Body of pancreas (tissue), 4 donors: Measurements from ENCODE around the gene SOX6.

Experiments
- POLR2A ChIP-seq, 3 donors: fragments of 450-650 bp; IDR thresholded peaks; one replicate each; pipeline ENCODE4 v1.6.1; 2016; ENCODE audit warnings: antibody characterized with exemption in 3 of 3, mild to moderate bottlenecking in 2 of 3
- TF ChIP-seq, protein P1 (sequence below), 7 experiments: fragments of 450-650 bp in 4 of 7; fragments of 200-600 bp in 3 of 7; sonication (generic) in 3 of 7; IDR thresholded peaks; one replicate each; pipeline ENCODE4 v1.5.1; 2016 to 2019; ENCODE audit warnings: antibody characterized with exemption in 7 of 7

DNA sequence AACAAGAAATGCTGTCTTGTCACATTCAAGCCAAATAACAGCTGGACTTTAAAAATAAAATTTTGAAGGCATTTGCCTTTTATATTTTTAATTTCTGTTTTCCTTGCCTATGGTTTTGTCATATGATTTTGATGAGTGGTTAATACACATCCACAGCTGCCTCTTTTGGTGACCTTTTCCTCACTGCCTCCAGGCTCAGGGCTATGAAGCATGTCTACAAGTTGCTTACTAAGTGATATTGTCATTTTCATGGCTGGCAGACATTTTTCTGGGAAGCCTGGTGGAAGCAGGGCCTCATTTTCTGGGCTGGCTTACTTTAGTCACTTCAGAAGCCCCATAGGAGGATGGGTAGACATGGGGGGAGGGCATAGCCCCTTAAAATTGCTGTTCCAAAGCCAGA is 344.9 kb downstream of the SOX6 start:
- TF ChIP-seq POLR2A (IDR thresholded peaks at IDR 0.05) = no peak
- TF ChIP-seq, protein P1, sequence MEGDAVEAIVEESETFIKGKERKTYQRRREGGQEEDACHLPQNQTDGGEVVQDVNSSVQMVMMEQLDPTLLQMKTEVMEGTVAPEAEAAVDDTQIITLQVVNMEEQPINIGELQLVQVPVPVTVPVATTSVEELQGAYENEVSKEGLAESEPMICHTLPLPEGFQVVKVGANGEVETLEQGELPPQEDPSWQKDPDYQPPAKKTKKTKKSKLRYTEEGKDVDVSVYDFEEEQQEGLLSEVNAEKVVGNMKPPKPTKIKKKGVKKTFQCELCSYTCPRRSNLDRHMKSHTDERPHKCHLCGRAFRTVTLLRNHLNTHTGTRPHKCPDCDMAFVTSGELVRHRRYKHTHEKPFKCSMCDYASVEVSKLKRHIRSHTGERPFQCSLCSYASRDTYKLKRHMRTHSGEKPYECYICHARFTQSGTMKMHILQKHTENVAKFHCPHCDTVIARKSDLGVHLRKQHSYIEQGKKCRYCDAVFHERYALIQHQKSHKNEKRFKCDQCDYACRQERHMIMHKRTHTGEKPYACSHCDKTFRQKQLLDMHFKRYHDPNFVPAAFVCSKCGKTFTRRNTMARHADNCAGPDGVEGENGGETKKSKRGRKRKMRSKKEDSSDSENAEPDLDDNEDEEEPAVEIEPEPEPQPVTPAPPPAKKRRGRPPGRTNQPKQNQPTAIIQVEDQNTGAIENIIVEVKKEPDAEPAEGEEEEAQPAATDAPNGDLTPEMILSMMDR (IDR thresholded peaks at IDR 0.05) = no peak
